Activated T-cell treated with anti-CD3 and anti-CD28 coated beads, Interleukin-2, amount 50 U/mL, for 4 hours (primary cell): ENCODE results near the gene SNN. TPM values are rescaled to one million over a fixed set of nuclear protein-coding genes. Genes with fewer than 3 reads are reported as not detected.
A peak's percentile ranks its signal among the peaks of the same experiment; 100 is the strongest.

Source experiments
- ATAC-seq, 2 donors: fragments of 200-7000 bp; cut with Tn5 transposase; one replicate each; pipeline ENCODE4 v1.10.0; 2021
- DNase-seq: peaks from one replicate; pipeline ENCODE4 v3.0.0-alpha.2; 2020
- H3K27me3 Mint-ChIP-seq: one replicate; pipeline ENCODE4 v1.8.0; 2021; ENCODE audit warnings: low read depth, mixed read lengths
- H3K36me3 Mint-ChIP-seq: one replicate; pipeline ENCODE4 v1.8.0; 2022; ENCODE audit warnings: mixed read lengths; ENCODE audit not compliant: insufficient read depth
- H3K4me1 Mint-ChIP-seq: one replicate; pipeline ENCODE4 v1.8.0; 2021; ENCODE audit warnings: low read depth, mixed read lengths
- H3K4me3 Mint-ChIP-seq: one replicate; pipeline ENCODE4 v1.8.0; 2021; ENCODE audit warnings: mild to moderate bottlenecking, moderate library complexity, mixed read lengths
- H3K9me3 Mint-ChIP-seq: one replicate; pipeline ENCODE4 v1.8.0; 2021; ENCODE audit warnings: mixed read lengths
- total RNA-seq, 3 donors: library from RNA; stranded (reverse); gene quantifications; one replicate each; pipeline ENCODE4 v1.2.1, GENCODE V29; 2021

The SNN gene
- total RNA-seq, 3 donors from 2014 or later: 6.5 to 8.3 (median 7.6) TPM

GRCh38 chr16:11640987-11641817 is 27.1 kb upstream of the SNN start:
- Mint-ChIP-seq H3K4me1 (peaks cover 14% of the 10 kb centered on the region), H3K9me3 (no peaks in the 10 kb centered on the region), H3K4me3 (no peak overlapping the region), H3K36me3 (no peaks in the 10 kb centered on the region), H3K27me3 (peaks cover 4% of the 10 kb centered on the region)
- DNase-seq (peak; percentile 18), ATAC-seq (peak in 1 of 2 donors; percentile 82)

GRCh38 chr16:11642765-11643116 is 25.5 kb upstream of the SNN start:
- no peaks in the 10 kb centered on the region for H3K9me3 Mint-ChIP-seq
- DNase-seq (no peak), ATAC-seq (no peak)
- H3K4me3 Mint-ChIP-seq: no peak overlapping the region
- peaks cover 4% of the 10 kb centered on the region for H3K27me3 Mint-ChIP-seq
- H3K4me1 Mint-ChIP-seq: peaks cover 14% of the 10 kb centered on the region
- no peaks in the 10 kb centered on the region for H3K36me3 Mint-ChIP-seq

- H3K4me1 Mint-ChIP-seq: peaks cover 10% of the 10 kb centered on the region
- ATAC-seq: no peak
These were observed 19.0 kb upstream of the SNN start for GRCh38 chr16:11649276-11649675.

GRCh38 chr16:11650641-11651591 is 17.3 kb upstream of the SNN start:
- Mint-ChIP-seq H3K4me3 (no peak overlapping the region), H3K9me3 (no peaks in the 10 kb centered on the region), H3K4me1 (peaks cover 15% of the 10 kb centered on the region), H3K27me3 (no peaks in the 10 kb centered on the region), H3K36me3 (no peaks in the 10 kb centered on the region)
- no peak for ATAC-seq
- DNase-seq: no peak

More at GRCh38 chr16:11649276-11649675, 19.0 kb upstream of the SNN start:
- no peaks in the 10 kb centered on the region for H3K27me3 Mint-ChIP-seq
- H3K9me3 Mint-ChIP-seq: no peaks in the 10 kb centered on the region
- H3K4me3 Mint-ChIP-seq: no peak overlapping the region
- H3K36me3 Mint-ChIP-seq: no peaks in the 10 kb centered on the region
- DNase-seq: no peak

GRCh38 chr16:11651796-11652195 is 16.5 kb upstream of the SNN start:
- no peaks in the 10 kb centered on the region for H3K9me3 Mint-ChIP-seq
- no peaks in the 10 kb centered on the region for H3K36me3 Mint-ChIP-seq
- DNase-seq (no peak), ATAC-seq (no peak)
- no peaks in the 10 kb centered on the region for H3K27me3 Mint-ChIP-seq
- no peak overlapping the region for H3K4me3 Mint-ChIP-seq
- peaks cover 15% of the 10 kb centered on the region for H3K4me1 Mint-ChIP-seq

GRCh38 chr16:11655655-11656054 is 12.6 kb upstream of the SNN start:
- H3K4me1 Mint-ChIP-seq: peaks cover 15% of the 10 kb centered on the region
- no peak for ATAC-seq
- no peak overlapping the region for H3K4me3 Mint-ChIP-seq
- no peaks in the 10 kb centered on the region for H3K27me3 Mint-ChIP-seq
- H3K36me3 Mint-ChIP-seq: no peaks in the 10 kb centered on the region
- DNase-seq: no peak
- H3K9me3 Mint-ChIP-seq: no peaks in the 10 kb centered on the region

- H3K9me3 Mint-ChIP-seq: no peaks in the 10 kb centered on the region
- peaks cover 11% of the 10 kb centered on the region for H3K4me1 Mint-ChIP-seq
- H3K36me3 Mint-ChIP-seq: no peaks in the 10 kb centered on the region
- ATAC-seq (no peak), DNase-seq (no peak)
- H3K4me3 Mint-ChIP-seq: no peak overlapping the region
- no peaks in the 10 kb centered on the region for H3K27me3 Mint-ChIP-seq
These were observed 10.7 kb upstream of the SNN start for GRCh38 chr16:11657556-11657955.

- Mint-ChIP-seq H3K4me3 (no peak overlapping the region), H3K36me3 (no peaks in the 10 kb centered on the region), H3K27me3 (no peaks in the 10 kb centered on the region), H3K4me1 (peaks cover 15% of the 10 kb centered on the region), H3K9me3 (no peaks in the 10 kb centered on the region)
- DNase-seq (no peak), ATAC-seq (no peak)
These were observed 9.2 kb upstream of the SNN start for GRCh38 chr16:11658896-11659708.

- peaks cover 21% of the 10 kb centered on the region for H3K4me1 Mint-ChIP-seq
- ATAC-seq: no peak
- no peaks in the 10 kb centered on the region for H3K36me3 Mint-ChIP-seq
- H3K4me3 Mint-ChIP-seq: no peak overlapping the region
- no peaks in the 10 kb centered on the region for H3K27me3 Mint-ChIP-seq
- no peak for DNase-seq
- H3K9me3 Mint-ChIP-seq: no peaks in the 10 kb centered on the region
These were observed 7.7 kb upstream of the SNN start for GRCh38 chr16:11660565-11660964.

GRCh38 chr16:11662582-11662981 is 5.7 kb upstream of the SNN start:
- no peaks in the 10 kb centered on the region for H3K36me3 Mint-ChIP-seq
- ATAC-seq (no peak), DNase-seq (no peak)
- H3K4me3 Mint-ChIP-seq: no peak overlapping the region
- no peaks in the 10 kb centered on the region for H3K27me3 Mint-ChIP-seq
- H3K9me3 Mint-ChIP-seq: no peaks in the 10 kb centered on the region
- peaks cover 36% of the 10 kb centered on the region for H3K4me1 Mint-ChIP-seq

GRCh38 chr16:11665071-11665491 is 3.2 kb upstream of the SNN start:
- Mint-ChIP-seq H3K27me3 (no peaks in the 10 kb centered on the region), H3K4me3 (peak overlapping the region; percentile 59), H3K36me3 (no peaks in the 10 kb centered on the region), H3K9me3 (no peaks in the 10 kb centered on the region), H3K4me1 (peaks cover 45% of the 10 kb centered on the region)
- DNase-seq: no peak
- ATAC-seq: no peak

GRCh38 chr16:11666103-11667055 is 1.9 kb upstream of the SNN start:
- no peak for ATAC-seq
- no peaks in the 10 kb centered on the region for H3K9me3 Mint-ChIP-seq
- H3K4me3 Mint-ChIP-seq: peak overlapping the region; percentile 66
- H3K36me3 Mint-ChIP-seq: no peaks in the 10 kb centered on the region
- H3K4me1 Mint-ChIP-seq: peaks cover 58% of the 10 kb centered on the region
- no peak for DNase-seq
- H3K27me3 Mint-ChIP-seq: no peaks in the 10 kb centered on the region

GRCh38 chr16:11667221-11667823 is 933 bp upstream of the SNN start:
- ATAC-seq: no peak
- H3K27me3 Mint-ChIP-seq: no peaks in the 10 kb centered on the region
- no peaks in the 10 kb centered on the region for H3K9me3 Mint-ChIP-seq
- H3K36me3 Mint-ChIP-seq: no peaks in the 10 kb centered on the region
- H3K4me3 Mint-ChIP-seq: peak overlapping the region; percentile 66
- peaks cover 68% of the 10 kb centered on the region for H3K4me1 Mint-ChIP-seq
- DNase-seq: no peak
